Astrocyte (in vitro differentiated cells and primary cell): ENCODE measurements around the gene NAA16. TPM values are rescaled to one million over a fixed set of nuclear protein-coding genes. Genes with fewer than 3 reads are reported as not detected.

Experiments used
- DNase-seq: peaks from one replicate; pipeline ENCODE4 v3.0.0-alpha.2; 2010; ENCODE audit warnings: low read depth
- FAIRE-seq: peaks from 2 replicates; lab custom pipeline; 2011; peaks lifted over from hg19 to GRCh38; lab: Jason Lieb, UNC
- H2AFZ ChIP-seq: 2 replicates; pipeline ENCODE4 v1.6.0; 2012; ENCODE audit warnings: low read depth, low read length, inconsistent platforms
- H3K27ac ChIP-seq: 2 replicates; pipeline ENCODE4 v1.5.1; 2011; ENCODE audit warnings: low read depth, low read length, inconsistent platforms
- H3K27me3 ChIP-seq: 2 replicates; pipeline ENCODE4 v1.6.0; 2011; ENCODE audit warnings: low read length, inconsistent platforms; ENCODE audit not compliant: insufficient read depth
- H3K36me3 ChIP-seq: 2 replicates; pipeline ENCODE4 v1.5.1; 2011; ENCODE audit warnings: low read length, inconsistent platforms; ENCODE audit not compliant: insufficient read depth
- H3K4me1 ChIP-seq: 2 replicates; pipeline ENCODE4 v1.5.1; 2011; ENCODE audit warnings: low read length, inconsistent platforms; ENCODE audit not compliant: insufficient read depth
- H3K4me2 ChIP-seq: 2 replicates; pipeline ENCODE4 v1.6.0; 2012; ENCODE audit warnings: low read length, inconsistent platforms
- H3K4me3 ChIP-seq: 2 replicates; pipeline ENCODE4 v1.5.1; 2011; ENCODE audit warnings: low read depth, mild to moderate bottlenecking, low read length, inconsistent platforms; ENCODE audit not compliant: insufficient read depth
- H3K79me2 ChIP-seq: 2 replicates; pipeline ENCODE4 v1.6.0; 2012; ENCODE audit warnings: mild to moderate bottlenecking, low read length, inconsistent platforms; ENCODE audit not compliant: insufficient read depth
- H3K9ac ChIP-seq: 2 replicates; pipeline ENCODE4 v1.6.0; 2012; ENCODE audit warnings: mild to moderate bottlenecking, low read length, inconsistent platforms
- H3K9me3 ChIP-seq: 2 replicates; pipeline ENCODE4 v1.5.1; 2012; ENCODE audit warnings: low read depth, mild to moderate bottlenecking, low read length, inconsistent platforms; ENCODE audit not compliant: insufficient read depth
- H4K20me1 ChIP-seq: 2 replicates; pipeline ENCODE4 v1.6.0; 2012; ENCODE audit warnings: low read length, inconsistent platforms; ENCODE audit not compliant: insufficient read depth
- H3K27ac Mint-ChIP-seq: one replicate; pipeline ENCODE4 v1.8.0; 2021; ENCODE audit warnings: mild to moderate bottlenecking, mixed read lengths; ENCODE audit not compliant: unreplicated experiment
- H3K27me3 Mint-ChIP-seq: one replicate; pipeline ENCODE4 v1.8.0; 2021; ENCODE audit warnings: low read depth, mixed read lengths; ENCODE audit not compliant: unreplicated experiment
- H3K36me3 Mint-ChIP-seq: one replicate; pipeline ENCODE4 v1.8.0; 2021; ENCODE audit warnings: low read depth, mixed read lengths; ENCODE audit not compliant: unreplicated experiment
- H3K4me1 Mint-ChIP-seq: one replicate; pipeline ENCODE4 v1.8.0; 2021; ENCODE audit warnings: low read depth, mixed read lengths; ENCODE audit not compliant: unreplicated experiment
- H3K4me3 Mint-ChIP-seq: one replicate; pipeline ENCODE4 v1.8.0; 2021; ENCODE audit warnings: mild to moderate bottlenecking, moderate library complexity, mixed read lengths; ENCODE audit not compliant: unreplicated experiment
- H3K9me3 Mint-ChIP-seq: one replicate; pipeline ENCODE4 v1.8.0; 2021; ENCODE audit warnings: mild to moderate bottlenecking, mixed read lengths; ENCODE audit not compliant: unreplicated experiment
- CTCF ChIP-seq: IDR thresholded peaks from 2 replicates; pipeline ENCODE4 v1.5.1; 2011; ENCODE audit warnings: low read depth, mild to moderate bottlenecking, inconsistent platforms, low read length, moderate library complexity; ENCODE audit not compliant: insufficient read depth
- EZH2 ChIP-seq: IDR thresholded peaks from 2 replicates; pipeline ENCODE4 v1.6.1; 2012; ENCODE audit warnings: mild to moderate bottlenecking, low read length, inconsistent platforms; ENCODE audit not compliant: insufficient read depth
- total RNA-seq: library from RNA; stranded (reverse); gene quantifications from 2 replicates; pipeline ENCODE4 v1.2.1, GENCODE V29; 2021

NAA16 gene
- total RNA-seq, 1 donor from 2014 or later = 11.5 TPM

- FAIRE-seq = no peak
These were observed 4.6 kb upstream of the NAA16 start for GRCh38 chr13:41306271-41307145.

GRCh38 chr13:41307884-41308640, 3.0 kb upstream of the NAA16 start:
- Histone ChIP-seq H3K4me2 (no peak overlapping the region), H3K79me2 (peaks cover 17% of the 10 kb centered on the region), H3K9me3 (no peaks in the 10 kb centered on the region), H3K9ac (no peak overlapping the region), H3K27me3 (no peaks in the 10 kb centered on the region), H3K4me1 (peaks cover 13% of the 10 kb centered on the region), H2AFZ (no peak overlapping the region), H3K27ac (no peak overlapping the region), H3K36me3 (no peaks in the 10 kb centered on the region), H3K4me3 (no peak overlapping the region), H4K20me1 (peaks cover 10% of the 10 kb centered on the region)
- Mint-ChIP-seq H3K27ac (no peak overlapping the region), H3K4me1 (no peaks in the 10 kb centered on the region), H3K4me3 (no peak overlapping the region), H3K36me3 (peaks cover 2% of the 10 kb centered on the region), H3K9me3 (no peaks in the 10 kb centered on the region), H3K27me3 (peaks cover 4% of the 10 kb centered on the region)
- FAIRE-seq = no peak
- no peak for TF ChIP-seq CTCF
- no peak for TF ChIP-seq EZH2
- peak; percentile 29 for DNase-seq

More at GRCh38 chr13:41306271-41307145, 4.6 kb upstream of the NAA16 start:
- Mint-ChIP-seq H3K4me1 (no peaks in the 10 kb centered on the region), H3K4me3 (no peak overlapping the region), H3K36me3 (peaks cover 2% of the 10 kb centered on the region), H3K9me3 (no peaks in the 10 kb centered on the region), H3K27me3 (peaks cover 4% of the 10 kb centered on the region), H3K27ac (no peak overlapping the region)
- Histone ChIP-seq H4K20me1 (no peaks in the 10 kb centered on the region), H3K4me3 (no peak overlapping the region), H3K9ac (no peak overlapping the region), H2AFZ (no peak overlapping the region), H3K4me1 (peaks cover 8% of the 10 kb centered on the region), H3K4me2 (peak overlapping the region; percentile 5), H3K9me3 (no peaks in the 10 kb centered on the region), H3K27me3 (no peaks in the 10 kb centered on the region), H3K36me3 (no peaks in the 10 kb centered on the region), H3K27ac (no peak overlapping the region), H3K79me2 (peaks cover 1% of the 10 kb centered on the region)
- peak; percentile 37 for DNase-seq
- TF ChIP-seq EZH2 (no peak), CTCF (no peak)
